HEK293T (cell line): Measurements from ENCODE around the gene RAD50.

Source experiments
- BHLHE40 ChIP-seq: fragments of 450-650 bp; IDR thresholded peaks from 2 replicates; pipeline ENCODE4 v1.6.1; 2016; ENCODE audit warnings: mild to moderate bottlenecking, moderate library complexity, borderline replicate concordance
- ELF4 ChIP-seq: fragments of 450-650 bp; IDR thresholded peaks from 2 replicates; pipeline ENCODE4 v1.6.1; 2017; ENCODE audit warnings: antibody characterized with exemption
- FOXK2 ChIP-seq: fragments of 450-650 bp; IDR thresholded peaks from 2 replicates; pipeline ENCODE4 v1.6.1; 2016; ENCODE audit warnings: mild to moderate bottlenecking
- FOXM1 ChIP-seq: fragments of 450-650 bp; IDR thresholded peaks from 2 replicates; pipeline ENCODE4 v1.6.1; 2017; ENCODE audit warnings: mild to moderate bottlenecking, borderline replicate concordance
- L3MBTL2 ChIP-seq: fragments of 450-650 bp; conservative IDR thresholded peaks from 2 replicates; pipeline ENCODE4 v1.6.1; 2016; ENCODE audit warnings: mild to moderate bottlenecking
- NFRKB ChIP-seq: fragments of 450-650 bp; IDR thresholded peaks from 2 replicates; pipeline ENCODE4 v1.6.1; 2016; ENCODE audit warnings: mild to moderate bottlenecking, moderate library complexity
- SP1 ChIP-seq: fragments of 450-650 bp; IDR thresholded peaks from 2 replicates; pipeline ENCODE4 v1.6.1; 2017
- TARDBP ChIP-seq: fragments of 450-650 bp; IDR thresholded peaks from 2 replicates; pipeline ENCODE4 v1.6.1; 2016

GRCh38 chr5:132689513-132689912 is 132.7 kb downstream of the RAD50 start:
- TF ChIP-seq BHLHE40 = no peak
- no peak for TF ChIP-seq TARDBP
- TF ChIP-seq ELF4 = no peak
- no peak for TF ChIP-seq FOXK2
- TF ChIP-seq FOXM1 = no peak
- TF ChIP-seq SP1 = no peak
- no peak for TF ChIP-seq NFRKB
- no peak for TF ChIP-seq L3MBTL2
